ENCODE data around the gene ZDHHC12. TPM values are rescaled to one million over a fixed set of nuclear protein-coding genes. Genes with fewer than 3 reads are reported as not detected.

The ZDHHC12 gene
- total and polyA plus RNA-seq, 2 of the 13 experiments (the other 11 are each of a cell fraction or from before 2014, with no cell fraction given) = 25.4 to 28.0 TPM

- TF ChIP-seq, protein P1, sequence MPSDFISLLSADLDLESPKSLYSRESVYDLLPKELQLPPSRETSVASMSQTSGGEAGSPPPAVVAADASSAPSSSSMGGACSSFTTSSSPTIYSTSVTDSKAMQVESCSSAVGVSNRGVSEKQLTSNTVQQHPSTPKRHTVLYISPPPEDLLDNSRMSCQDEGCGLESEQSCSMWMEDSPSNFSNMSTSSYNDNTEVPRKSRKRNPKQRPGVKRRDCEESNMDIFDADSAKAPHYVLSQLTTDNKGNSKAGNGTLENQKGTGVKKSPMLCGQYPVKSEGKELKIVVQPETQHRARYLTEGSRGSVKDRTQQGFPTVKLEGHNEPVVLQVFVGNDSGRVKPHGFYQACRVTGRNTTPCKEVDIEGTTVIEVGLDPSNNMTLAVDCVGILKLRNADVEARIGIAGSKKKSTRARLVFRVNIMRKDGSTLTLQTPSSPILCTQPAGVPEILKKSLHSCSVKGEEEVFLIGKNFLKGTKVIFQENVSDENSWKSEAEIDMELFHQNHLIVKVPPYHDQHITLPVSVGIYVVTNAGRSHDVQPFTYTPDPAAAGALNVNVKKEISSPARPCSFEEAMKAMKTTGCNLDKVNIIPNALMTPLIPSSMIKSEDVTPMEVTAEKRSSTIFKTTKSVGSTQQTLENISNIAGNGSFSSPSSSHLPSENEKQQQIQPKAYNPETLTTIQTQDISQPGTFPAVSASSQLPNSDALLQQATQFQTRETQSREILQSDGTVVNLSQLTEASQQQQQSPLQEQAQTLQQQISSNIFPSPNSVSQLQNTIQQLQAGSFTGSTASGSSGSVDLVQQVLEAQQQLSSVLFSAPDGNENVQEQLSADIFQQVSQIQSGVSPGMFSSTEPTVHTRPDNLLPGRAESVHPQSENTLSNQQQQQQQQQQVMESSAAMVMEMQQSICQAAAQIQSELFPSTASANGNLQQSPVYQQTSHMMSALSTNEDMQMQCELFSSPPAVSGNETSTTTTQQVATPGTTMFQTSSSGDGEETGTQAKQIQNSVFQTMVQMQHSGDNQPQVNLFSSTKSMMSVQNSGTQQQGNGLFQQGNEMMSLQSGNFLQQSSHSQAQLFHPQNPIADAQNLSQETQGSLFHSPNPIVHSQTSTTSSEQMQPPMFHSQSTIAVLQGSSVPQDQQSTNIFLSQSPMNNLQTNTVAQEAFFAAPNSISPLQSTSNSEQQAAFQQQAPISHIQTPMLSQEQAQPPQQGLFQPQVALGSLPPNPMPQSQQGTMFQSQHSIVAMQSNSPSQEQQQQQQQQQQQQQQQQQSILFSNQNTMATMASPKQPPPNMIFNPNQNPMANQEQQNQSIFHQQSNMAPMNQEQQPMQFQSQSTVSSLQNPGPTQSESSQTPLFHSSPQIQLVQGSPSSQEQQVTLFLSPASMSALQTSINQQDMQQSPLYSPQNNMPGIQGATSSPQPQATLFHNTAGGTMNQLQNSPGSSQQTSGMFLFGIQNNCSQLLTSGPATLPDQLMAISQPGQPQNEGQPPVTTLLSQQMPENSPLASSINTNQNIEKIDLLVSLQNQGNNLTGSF (CRISPR knock-in tag; IDR thresholded peaks at IDR 0.05) = no peak; the same call in 1 of the 2 replicates
- TF ChIP-seq ZBTB37 (CRISPR knock-in tag; IDR thresholded peaks at IDR 0.05) (no peak), PRDM15 (CRISPR knock-in tag; IDR thresholded peaks at IDR 0.05) (peak; percentile 60; the same call in 1 of the 2 replicates), YEATS2 (CRISPR knock-in tag; IDR thresholded peaks at IDR 0.05; ENCODE audit: borderline replicate concordance) (no peak; the same call in 1 of the 2 replicates), KDM2A (CRISPR knock-in tag; IDR thresholded peaks at IDR 0.05; ENCODE audit: borderline replicate concordance, low read depth) (peak; percentile 57; the same call in 1 of the 2 replicates), TBX3 (IDR thresholded peaks at IDR 0.05; ENCODE audit: borderline replicate concordance) (no peak), ZNF652 (CRISPR knock-in tag; IDR thresholded peaks at IDR 0.05; ENCODE audit: borderline replicate concordance, low read depth) (no peak), HINFP (CRISPR knock-in tag; IDR thresholded peaks at IDR 0.05; ENCODE audit: low read depth) (no peak), ZNF792 (CRISPR knock-in tag; IDR thresholded peaks at IDR 0.05) (no peak), RFX5 (IDR thresholded peaks at IDR 0.05; ENCODE audit: low read depth, low read length) (no peak), ZNF33B (CRISPR knock-in tag; IDR thresholded peaks at IDR 0.05) (no peak), ZNF878 (CRISPR knock-in tag; IDR thresholded peaks at IDR 0.05) (no peak), RORA (CRISPR knock-in tag; IDR thresholded peaks at IDR 0.05) (no peak), THAP11 (CRISPR knock-in tag; IDR thresholded peaks at IDR 0.05) (peak; percentile 32; the same call in 1 of the 2 replicates), NFE2L2 (IDR thresholded peaks at IDR 0.05; ENCODE audit: low read length) (no peak)
- TF ChIP-seq, protein P2, sequence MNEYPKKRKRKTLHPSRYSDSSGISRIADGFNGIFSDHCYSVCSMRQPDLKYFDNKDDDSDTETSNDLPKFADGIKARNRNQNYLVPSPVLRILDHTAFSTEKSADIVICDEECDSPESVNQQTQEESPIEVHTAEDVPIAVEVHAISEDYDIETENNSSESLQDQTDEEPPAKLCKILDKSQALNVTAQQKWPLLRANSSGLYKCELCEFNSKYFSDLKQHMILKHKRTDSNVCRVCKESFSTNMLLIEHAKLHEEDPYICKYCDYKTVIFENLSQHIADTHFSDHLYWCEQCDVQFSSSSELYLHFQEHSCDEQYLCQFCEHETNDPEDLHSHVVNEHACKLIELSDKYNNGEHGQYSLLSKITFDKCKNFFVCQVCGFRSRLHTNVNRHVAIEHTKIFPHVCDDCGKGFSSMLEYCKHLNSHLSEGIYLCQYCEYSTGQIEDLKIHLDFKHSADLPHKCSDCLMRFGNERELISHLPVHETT (CRISPR knock-in tag; conservative IDR thresholded peaks at IDR 0.05) = 0 out of 2 replicates have a peak, but pooled peaks have one; percentile 17
Observed at GRCh38 chr9:128688501-128689292, 35.2 kb downstream of the ZDHHC12 start, which contains the start of gene SET (continued).

All from HepG2 (cell line).